ENCODE measurements around the gene ZNF385B. TPM values are rescaled to one million over a fixed set of nuclear protein-coding genes. Genes with fewer than 3 reads are reported as not detected.

The ZNF385B gene
- total and polyA plus RNA-seq, 10 of the 15 experiments (the other 5 are each of a cell fraction or from before 2014, with no cell fraction given), result not detected

GRCh38 chr2:179695486-179695885 lies 165.9 kb downstream of the ZNF385B start:
- Histone ChIP-seq H3K4me2 (ENCODE audit: control insufficient read depth, insufficient read depth) (no peak overlapping the region), H3K27me3 (replicated peaks in 1 of 2; ENCODE audit: control insufficient read depth in 2 of 2, insufficient read depth in 2 of 2, low read length in 1 of 2) (no peaks in the 10 kb centered on the region), H2AFZ (ENCODE audit: control insufficient read depth, low read depth, low read length) (no peak overlapping the region), H3K36me3 (ENCODE audit: control insufficient read depth in 2 of 2, insufficient read depth in 2 of 2, low read length in 1 of 2) (no peaks in the 10 kb centered on the region), H3K9me3 (replicated peaks; ENCODE audit: control insufficient read depth, insufficient read depth, low read length) (no peaks in the 10 kb centered on the region), H3K4me1 (ENCODE audit: control insufficient read depth, insufficient read depth, low read length) (no peaks in the 10 kb centered on the region), H3K79me2 (ENCODE audit: control insufficient read depth, insufficient read depth, low read length) (no peaks in the 10 kb centered on the region), H3K27ac (ENCODE audit: control insufficient read depth, insufficient read depth) (no peak overlapping the region), H4K20me1 (ENCODE audit: control insufficient read depth, insufficient read depth) (no peaks in the 10 kb centered on the region), H3K4me3 (no peak overlapping the region), H3K9ac (ENCODE audit: control insufficient read depth, insufficient read depth, low read length) (no peak overlapping the region)
- POLR2A ChIA-PET, result no interaction called here
- no peak for FAIRE-seq
- 100% methylated on average over 1 of the region's 1 CpG for WGBS (ENCODE audit: insufficient coverage, insufficient replicate concordance, low lambda C conversion rate, missing lambda C conversion rate)
- no peak for TF ChIP-seq ZBTB4 (CRISPR knock-in tag; IDR thresholded peaks at IDR 0.05)
- TF ChIP-seq RAD51 (IDR thresholded peaks at IDR 0.05), result no peak
- TF ChIP-seq PRDM15 (CRISPR knock-in tag; IDR thresholded peaks at IDR 0.05), result no peak
- no peak for TF ChIP-seq ATF2 (IDR thresholded peaks at IDR 0.05; ENCODE audit: low read length)
- no peak for TF ChIP-seq CHD1 (IDR thresholded peaks at IDR 0.05; ENCODE audit: low read depth, low read length)
- TF ChIP-seq KDM1A (IDR thresholded peaks at IDR 0.05; ENCODE audit: borderline replicate concordance), result no peak
- TF ChIP-seq TCF12 (IDR thresholded peaks at IDR 0.05; ENCODE audit: low read depth, low read length), result no peak
- no peak for TF ChIP-seq SREBF2 (IDR thresholded peaks at IDR 0.05; ENCODE audit: low read length)
- TF ChIP-seq SMAD1 (IDR thresholded peaks at IDR 0.05; ENCODE audit: low read depth, partially characterized antibody), result no peak
- TF ChIP-seq YY1 (IDR thresholded peaks at IDR 0.05; ENCODE audit: low read depth, low read length), result no peak
- RAD21 ChIA-PET (ENCODE audit: unreplicated experiment), result no interaction called here
- in situ Hi-C loops (cut with MboI) (no loop called here), intact Hi-C loops (cut with micrococcal nuclease; ENCODE audit: unreplicated experiment) (no loop called here)
- BruUV-seq (replicated peaks), result no TSS peak
- no peak for ATAC-seq
- CTCF ChIA-PET, result no interaction called here
- SMC1A ChIA-PET (ENCODE audit: uncharacterized antibody, unreplicated experiment), result no interaction called here
- no peak for DNase-seq (ENCODE audit: low read depth, low spot score)
